Measurements from ENCODE around the gene EIF6. TPM values are rescaled to one million over a fixed set of nuclear protein-coding genes. Genes with fewer than 3 reads are reported as not detected.

Gene EIF6
- polyA plus RNA-seq, 1 donor from 2014 or later: 143 TPM

DNA sequence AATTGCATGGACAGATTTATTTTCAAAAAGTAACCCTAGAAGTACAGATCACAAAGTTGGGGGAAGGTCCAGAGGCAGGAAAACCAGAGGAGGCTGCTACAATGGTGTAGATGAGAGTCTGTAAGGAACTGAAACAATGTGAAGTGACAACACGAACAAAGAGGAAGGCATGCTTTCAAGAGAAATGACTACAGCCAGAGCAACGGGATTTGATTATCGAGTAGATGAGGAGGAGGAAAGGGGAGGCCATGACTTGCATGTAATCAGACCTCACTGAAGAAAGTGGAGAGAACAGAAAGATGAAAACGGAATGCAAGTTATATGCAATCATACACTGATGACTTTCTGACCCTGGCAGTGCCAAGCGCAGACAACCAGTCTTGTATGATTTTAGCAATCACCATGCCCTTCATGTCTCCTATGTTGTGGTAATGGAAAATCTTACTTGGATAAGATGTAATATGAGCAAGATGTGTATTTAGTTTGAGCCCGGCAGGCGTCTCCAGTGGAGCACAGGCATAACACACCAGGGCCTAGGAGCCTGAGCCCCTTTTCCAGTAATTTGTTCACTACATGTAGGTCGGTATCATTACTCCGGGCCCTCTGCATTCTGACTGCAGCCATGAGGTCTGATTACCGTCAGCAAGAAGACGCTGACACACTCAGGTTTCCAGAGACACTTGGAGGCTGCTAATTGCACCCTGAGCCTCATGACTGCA is 41.6 kb upstream of the EIF6 start:
- no peaks in the 10 kb centered on the region for H3F3A ChIP-seq (ENCODE audit: insufficient read depth, low read length, poor library complexity, severe bottlenecking)
- no peak overlapping the region for H3K27ac ChIP-seq (ENCODE audit: low read length)
- no peak overlapping the region for H2AFZ ChIP-seq (ENCODE audit: low read depth, low read length)
- TF ChIP-seq MXI1 (conservative IDR thresholded peaks at IDR 0.05; ENCODE audit: poor library complexity, severe bottlenecking) (no peak), POLR2AphosphoS5 (IDR thresholded peaks at IDR 0.05) (no peak), EZH2 (IDR thresholded peaks at IDR 0.05; ENCODE audit: borderline replicate concordance, insufficient read depth, low read length, poor library complexity, severe bottlenecking) (no peak), RAD21 (conservative IDR thresholded peaks at IDR 0.05) (no peak)
- H4K20me1 ChIP-seq (ENCODE audit: insufficient read depth): no peaks in the 10 kb centered on the region
- H3K9ac ChIP-seq (ENCODE audit: low read length): no peak overlapping the region
- H3K9me3 ChIP-seq (ENCODE audit: low read length): no peaks in the 10 kb centered on the region
- H3K36me3 ChIP-seq (ENCODE audit: insufficient read depth, low read length): no peaks in the 10 kb centered on the region
- H3K4me2 ChIP-seq (ENCODE audit: low read length): no peak overlapping the region
- H3K4me3 ChIP-seq (ENCODE audit: low read length): no peak overlapping the region
- H3K9me2 ChIP-seq (ENCODE audit: insufficient read depth, low read length): no peaks in the 10 kb centered on the region
- no peaks in the 10 kb centered on the region for H3K27me3 ChIP-seq (ENCODE audit: insufficient read depth, low read depth, low read length)
- H3K79me2 ChIP-seq (replicated peaks; ENCODE audit: insufficient read depth, low read length): no peaks in the 10 kb centered on the region

GRCh38 chr20:35325401-35325800 is 40.8 kb upstream of the EIF6 start:
- Histone ChIP-seq H4K20me1 (ENCODE audit: insufficient read depth) (no peaks in the 10 kb centered on the region), H2AFZ (ENCODE audit: low read depth, low read length) (no peak overlapping the region), H3K27me3 (ENCODE audit: insufficient read depth, low read depth, low read length) (no peaks in the 10 kb centered on the region), H3K4me2 (ENCODE audit: low read length) (no peak overlapping the region), H3K9me3 (ENCODE audit: low read length) (no peaks in the 10 kb centered on the region), H3K36me3 (ENCODE audit: insufficient read depth, low read length) (no peaks in the 10 kb centered on the region), H3K9ac (ENCODE audit: low read length) (no peak overlapping the region), H3K79me2 (replicated peaks; ENCODE audit: insufficient read depth, low read length) (no peaks in the 10 kb centered on the region), H3K27ac (ENCODE audit: low read length) (no peak overlapping the region), H3K9me2 (ENCODE audit: insufficient read depth, low read length) (no peaks in the 10 kb centered on the region), H3K4me3 (ENCODE audit: low read length) (no peak overlapping the region), H3F3A (ENCODE audit: insufficient read depth, low read length, poor library complexity, severe bottlenecking) (no peaks in the 10 kb centered on the region)
- TF ChIP-seq REST (IDR thresholded peaks at IDR 0.05; ENCODE audit: borderline replicate concordance) (no peak), TAF1 (IDR thresholded peaks at IDR 0.05; ENCODE audit: low read depth) (no peak), RAD21 (conservative IDR thresholded peaks at IDR 0.05) (no peak), POLR2AphosphoS5 (IDR thresholded peaks at IDR 0.05) (no peak), SMC3 (conservative IDR thresholded peaks at IDR 0.05; ENCODE audit: poor library complexity) (no peak), MXI1 (conservative IDR thresholded peaks at IDR 0.05; ENCODE audit: poor library complexity, severe bottlenecking) (no peak), EZH2 (IDR thresholded peaks at IDR 0.05; ENCODE audit: borderline replicate concordance, insufficient read depth, low read length, poor library complexity, severe bottlenecking) (no peak)

DNA sequence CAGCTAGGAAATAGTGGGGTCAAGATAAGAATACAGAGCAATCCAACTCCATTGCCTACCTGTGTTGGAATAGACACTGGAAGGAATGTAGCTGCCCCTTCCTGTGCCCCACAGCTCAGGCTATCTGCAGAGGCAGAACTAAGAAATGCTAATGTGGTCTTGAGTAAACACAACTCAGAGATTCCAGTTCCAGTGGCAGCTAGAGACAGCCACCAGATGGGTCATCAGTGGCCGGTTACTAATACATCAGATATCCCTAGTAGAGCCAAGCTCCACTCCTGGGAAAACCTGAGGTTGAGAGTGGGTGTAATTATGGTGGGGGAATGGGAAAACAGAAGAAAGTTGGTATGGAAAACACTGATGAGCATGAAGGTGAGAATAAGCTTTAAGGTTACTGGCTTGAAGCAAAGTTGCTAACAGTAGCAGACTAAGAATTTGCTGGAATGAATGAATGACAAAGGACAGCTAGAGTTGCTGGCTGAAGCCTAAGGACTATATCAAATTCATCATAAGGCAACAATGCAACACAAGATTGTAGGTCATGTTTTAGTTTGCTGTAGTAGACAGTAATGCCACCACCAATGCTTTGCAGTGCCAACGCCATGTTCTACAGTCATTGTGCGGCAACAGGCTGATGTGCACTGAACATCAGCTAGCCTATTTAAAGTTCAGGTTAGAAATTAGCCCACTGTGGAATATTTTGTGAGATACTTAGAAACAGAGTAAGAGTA is 36.0 kb upstream of the EIF6 start:
- Histone ChIP-seq H3K4me3 (ENCODE audit: low read length) (no peak overlapping the region), H2AFZ (ENCODE audit: low read depth, low read length) (no peak overlapping the region), H3K36me3 (ENCODE audit: insufficient read depth, low read length) (no peaks in the 10 kb centered on the region), H3K9me2 (ENCODE audit: insufficient read depth, low read length) (no peaks in the 10 kb centered on the region), H3K27me3 (ENCODE audit: insufficient read depth, low read depth, low read length) (no peaks in the 10 kb centered on the region), H3K79me2 (replicated peaks; ENCODE audit: insufficient read depth, low read length) (no peaks in the 10 kb centered on the region), H3K9me3 (ENCODE audit: low read length) (no peaks in the 10 kb centered on the region), H4K20me1 (ENCODE audit: insufficient read depth) (no peaks in the 10 kb centered on the region), H3K27ac (ENCODE audit: low read length) (no peak overlapping the region), H3F3A (ENCODE audit: insufficient read depth, low read length, poor library complexity, severe bottlenecking) (no peaks in the 10 kb centered on the region), H3K9ac (ENCODE audit: low read length) (no peak overlapping the region), H3K4me2 (ENCODE audit: low read length) (no peak overlapping the region)
- TF ChIP-seq TAF1 (IDR thresholded peaks at IDR 0.05; ENCODE audit: low read depth) (no peak), EP300 (conservative IDR thresholded peaks at IDR 0.05; ENCODE audit: poor library complexity, severe bottlenecking) (no peak)

Data from neural cell (in vitro differentiated cells).